CD14-positive monocyte (primary cell): ENCODE data around the gene ZNF451. TPM values are rescaled to one million over a fixed set of nuclear protein-coding genes. Genes with fewer than 3 reads are reported as not detected.

Experiments used
- DNase-seq, 3 donors: peaks; one replicate each; pipeline ENCODE4 v3.0.0-alpha.2; 2011 to 2022
- H2AFZ ChIP-seq: 2 replicates; pipeline ENCODE4 v1.6.0; 2012; ENCODE audit warnings: mild to moderate bottlenecking, low read depth, low read length, inconsistent platforms; ENCODE audit not compliant: insufficient read depth, poor library complexity, severe bottlenecking
- H3K27ac ChIP-seq, 2 donors: 1 replicate in 1 of 2; 2 replicates in 1 of 2; pipeline ENCODE4 v1.5.1; 2012 to 2013; ENCODE audit warnings: low read length in 2 of 2, control low read depth in 1 of 2, inconsistent platforms in 1 of 2, low read depth in 1 of 2, mild to moderate bottlenecking in 1 of 2
- H3K27me3 ChIP-seq, 2 donors: one replicate each; pipeline versions ENCODE4 v1.6.0 to v1.6.1; 2011 to 2013; ENCODE audit warnings: low read length in 2 of 2; ENCODE audit not compliant: control insufficient read depth in 2 of 2, insufficient read depth in 2 of 2
- H3K36me3 ChIP-seq, 2 donors: replicated peaks in 1 of 2; 1 replicate in 1 of 2; 2 replicates in 1 of 2; pipeline versions ENCODE4 v1.5.1 to v1.6.1; 2012 to 2013; ENCODE audit warnings: low read length in 2 of 2, control low read depth in 1 of 2, inconsistent platforms in 1 of 2, mild to moderate bottlenecking in 1 of 2; ENCODE audit not compliant: insufficient read depth in 2 of 2, control insufficient read depth in 1 of 2
- H3K4me1 ChIP-seq, 2 donors: 1 replicate in 1 of 2; 2 replicates in 1 of 2; pipeline versions ENCODE4 v1.5.1 to v1.6.1; 2012 to 2013; ENCODE audit warnings: low read length in 2 of 2, control low read depth in 1 of 2, inconsistent platforms in 1 of 2, mild to moderate bottlenecking in 1 of 2, moderate library complexity in 1 of 2; ENCODE audit not compliant: insufficient read depth in 2 of 2, control insufficient read depth in 1 of 2
- H3K4me2 ChIP-seq: replicated peaks from 2 replicates; pipeline ENCODE3; 2012; ENCODE audit warnings: low read length, moderate library complexity, mild to moderate bottlenecking; ENCODE audit not compliant: poor library complexity, severe bottlenecking; ENCODE audit errors: extremely low read depth
- H3K4me3 ChIP-seq, 3 experiments: fragments of 200-600 bp in 1 of 3; sonication (generic) in 1 of 3; replicated peaks in 1 of 3; 1 replicate in 2 of 3; 2 replicates in 1 of 3; pipeline ENCODE4 v1.5.1; 2011 to 2013; ENCODE audit warnings: low read length in 3 of 3, mild to moderate bottlenecking in 3 of 3, control low read depth in 2 of 3, low read depth in 2 of 3, inconsistent platforms in 1 of 3, moderate library complexity in 1 of 3
- H3K79me2 ChIP-seq: 2 replicates; pipeline ENCODE4 v1.6.0; 2012; ENCODE audit warnings: mild to moderate bottlenecking, control low read depth, inconsistent platforms, low read length, moderate library complexity; ENCODE audit not compliant: insufficient read depth
- H3K9ac ChIP-seq: 2 replicates; pipeline ENCODE4 v1.6.0; 2017; ENCODE audit warnings: low read length, mild to moderate bottlenecking; ENCODE audit not compliant: insufficient read depth, poor library complexity, severe bottlenecking
- H3K9me3 ChIP-seq, 2 donors: replicated peaks in 1 of 2; 1 replicate in 1 of 2; 2 replicates in 1 of 2; pipeline versions ENCODE4 v1.5.1 to v1.6.1; 2012 to 2013; ENCODE audit warnings: low read length in 2 of 2, control low read depth in 1 of 2; ENCODE audit not compliant: control insufficient read depth in 1 of 2, insufficient read depth in 1 of 2
- H4K20me1 ChIP-seq: 2 replicates; pipeline ENCODE4 v1.6.0; 2012; ENCODE audit warnings: mild to moderate bottlenecking, low read length, control low read depth, moderate library complexity; ENCODE audit not compliant: insufficient read depth
- H3K27ac Mint-ChIP-seq, 7 donors: one replicate each; pipeline ENCODE4 v1.8.0; 2020; ENCODE audit warnings: mild to moderate bottlenecking in 7 of 7, mixed read lengths in 7 of 7, moderate library complexity in 6 of 7, inconsistent platforms in 2 of 7
- H3K27me3 Mint-ChIP-seq, 3 donors: one replicate each; pipeline ENCODE4 v1.8.0; 2021 to 2022; ENCODE audit warnings: low read depth in 3 of 3, mild to moderate bottlenecking in 3 of 3, mixed read lengths in 3 of 3, moderate library complexity in 3 of 3, inconsistent platforms in 1 of 3
- H3K36me3 Mint-ChIP-seq, 2 donors: one replicate each; pipeline ENCODE4 v1.8.0; 2020; ENCODE audit warnings: mixed read lengths in 2 of 2, inconsistent platforms in 1 of 2, mild to moderate bottlenecking in 1 of 2
- H3K4me1 Mint-ChIP-seq: one replicate; pipeline ENCODE4 v1.8.0; 2020; ENCODE audit warnings: mild to moderate bottlenecking, mixed read lengths
- H3K4me3 Mint-ChIP-seq, 2 donors: one replicate each; pipeline ENCODE4 v1.8.0; 2020; ENCODE audit warnings: mild to moderate bottlenecking in 2 of 2, mixed read lengths in 2 of 2, moderate library complexity in 1 of 2
- H3K9me3 Mint-ChIP-seq, 7 donors: one replicate each; pipeline ENCODE4 v1.8.0; 2020 to 2022; ENCODE audit warnings: mixed read lengths in 7 of 7, mild to moderate bottlenecking in 6 of 7, moderate library complexity in 6 of 7, inconsistent platforms in 2 of 7
- CTCF ChIP-seq: fragments of 200-600 bp; IDR thresholded peaks from one replicate; pipeline ENCODE4 v1.8.0; 2022; ENCODE audit warnings: antibody characterized with exemption, mild to moderate bottlenecking
- WGBS: methylation state at CpG from one replicate; pipeline ENCODE4 v1.1.5; 2013; ENCODE audit warnings: missing lambda C conversion rate; ENCODE audit not compliant: insufficient coverage; 5-methylcytosine and 5-hydroxymethylcytosine counted together
- intact Hi-C, 2 donors: fragments of 100-400 bp; cut with micrococcal nuclease; formaldehyde crosslinking; loops; one replicate each; pipeline versions ENCODE4 v1.15.0 to v1.15.1; 2023
- polyA plus RNA-seq, 3 donors: library from polyadenylated mRNA; depleted of rRNA in 1 of 3; unstranded in 2 of 3; stranded (reverse) in 1 of 3; fragments of 300-500 nt in 2 of 3; fragments of >200 nt in 1 of 3; fragmentation: Illumina TruSeq in 2 of 3; gene quantifications; 1 replicate in 2 of 3; 2 replicates in 1 of 3; pipeline ENCODE4 v1.2.3, GENCODE V29; 2012 to 2021

Gene ZNF451
- polyA plus RNA-seq, 3 donors = 7.9 to 22.0 (median 19.1) TPM

GRCh38 chr6:57209030-57209429 is 119.0 kb downstream of the ZNF451 start:
- no peak for TF ChIP-seq CTCF
- H3K4me1 Mint-ChIP-seq = no peaks in the 10 kb centered on the region
- H3K36me3 Mint-ChIP-seq = no peaks in the 10 kb centered on the region
- H3K9me3 Mint-ChIP-seq = peaks cover 0 to 4% (median 0%) of the 10 kb centered on the region in 7 donors
- Histone ChIP-seq H3K79me2 (no peaks in the 10 kb centered on the region), H3K9ac (no peak overlapping the region), H3K36me3 (no peaks in the 10 kb centered on the region), H3K27me3 (no peaks in the 10 kb centered on the region), H3K9me3 (no peaks in the 10 kb centered on the region), H3K27ac (no peak overlapping the region), H2AFZ (no peak overlapping the region), H3K4me2 (no peak overlapping the region), H3K4me3 (no peak overlapping the region), H3K4me1 (no peaks in the 10 kb centered on the region), H4K20me1 (no peaks in the 10 kb centered on the region)
- no peak overlapping the region for H3K27ac Mint-ChIP-seq
- H3K27me3 Mint-ChIP-seq = peaks cover 0 to 2% (median 1%) of the 10 kb centered on the region in 3 donors
- no peak for DNase-seq
- H3K4me3 Mint-ChIP-seq = no peak overlapping the region
- intact Hi-C loops = no loop called here

- Histone ChIP-seq H3K79me2 (no peaks in the 10 kb centered on the region), H3K4me3 (no peak overlapping the region), H3K4me2 (no peak overlapping the region), H3K27me3 (no peaks in the 10 kb centered on the region), H3K9me3 (no peaks in the 10 kb centered on the region), H3K9ac (no peak overlapping the region), H3K36me3 (no peaks in the 10 kb centered on the region), H4K20me1 (no peaks in the 10 kb centered on the region), H3K4me1 (no peaks in the 10 kb centered on the region), H2AFZ (no peak overlapping the region), H3K27ac (no peak overlapping the region)
- no peak overlapping the region for H3K4me3 Mint-ChIP-seq
- H3K27ac Mint-ChIP-seq = no peak overlapping the region
- H3K27me3 Mint-ChIP-seq = peaks cover 0 to 2% (median 1%) of the 10 kb centered on the region in 3 donors
- TF ChIP-seq CTCF = no peak
- intact Hi-C loops = no loop called here
- no peaks in the 10 kb centered on the region for H3K36me3 Mint-ChIP-seq
- WGBS = 100% methylated on average over 1 of the region's 5 CpGs
- H3K9me3 Mint-ChIP-seq = peaks cover under 1 to 5% (median 2%) of the 10 kb centered on the region in 7 donors
- H3K4me1 Mint-ChIP-seq = no peaks in the 10 kb centered on the region
- no peak for DNase-seq
Measured at GRCh38 chr6:57210060-57210459, 120.1 kb downstream of the ZNF451 start.
